GM21447 (cell line): ENCODE data around the gene AKAP14.
"Not testable (repeated sequence)": the region's sequence is repeated elsewhere in the genome, so short reads cannot be mapped to it uniquely, and the experiment has no call there.

ENCODE experiments used
- ATAC-seq: cut with Tn5 transposase; IDR thresholded peaks from one replicate; pipeline ENCODE4 v1.9.1; 2021; ENCODE audit not compliant: unreplicated experiment

AKAP14 gene

DNA sequence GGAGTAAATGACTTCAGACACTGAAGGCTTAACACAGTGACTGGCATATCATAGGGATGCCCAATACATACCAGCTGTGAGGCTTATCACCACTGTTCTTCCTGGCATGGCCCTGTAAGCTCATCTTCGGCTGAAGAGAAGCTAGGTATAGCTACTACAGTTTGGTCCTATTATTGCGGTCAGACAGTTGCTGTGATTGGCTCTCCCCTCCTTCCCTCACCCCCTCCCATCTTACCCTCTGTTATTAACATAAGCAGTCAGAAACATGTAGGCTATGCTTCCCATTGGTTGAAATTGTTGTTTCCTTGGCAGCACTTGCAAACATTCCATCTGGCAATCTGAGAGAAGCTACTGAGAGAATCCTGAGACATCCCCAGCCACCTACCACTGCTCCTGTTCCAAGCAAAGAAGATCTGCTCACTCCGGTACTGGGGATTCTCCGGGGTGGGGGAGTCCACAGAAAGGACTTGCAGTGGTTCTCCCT lies at the start of gene AKAP14:
AKAP14 (plus strand) TSS at position 51 of the 484 bp plus-strand sequence. CDS start 7,331 bp downstream, outside the sequence.
- ATAC-seq: no peak

DNA sequence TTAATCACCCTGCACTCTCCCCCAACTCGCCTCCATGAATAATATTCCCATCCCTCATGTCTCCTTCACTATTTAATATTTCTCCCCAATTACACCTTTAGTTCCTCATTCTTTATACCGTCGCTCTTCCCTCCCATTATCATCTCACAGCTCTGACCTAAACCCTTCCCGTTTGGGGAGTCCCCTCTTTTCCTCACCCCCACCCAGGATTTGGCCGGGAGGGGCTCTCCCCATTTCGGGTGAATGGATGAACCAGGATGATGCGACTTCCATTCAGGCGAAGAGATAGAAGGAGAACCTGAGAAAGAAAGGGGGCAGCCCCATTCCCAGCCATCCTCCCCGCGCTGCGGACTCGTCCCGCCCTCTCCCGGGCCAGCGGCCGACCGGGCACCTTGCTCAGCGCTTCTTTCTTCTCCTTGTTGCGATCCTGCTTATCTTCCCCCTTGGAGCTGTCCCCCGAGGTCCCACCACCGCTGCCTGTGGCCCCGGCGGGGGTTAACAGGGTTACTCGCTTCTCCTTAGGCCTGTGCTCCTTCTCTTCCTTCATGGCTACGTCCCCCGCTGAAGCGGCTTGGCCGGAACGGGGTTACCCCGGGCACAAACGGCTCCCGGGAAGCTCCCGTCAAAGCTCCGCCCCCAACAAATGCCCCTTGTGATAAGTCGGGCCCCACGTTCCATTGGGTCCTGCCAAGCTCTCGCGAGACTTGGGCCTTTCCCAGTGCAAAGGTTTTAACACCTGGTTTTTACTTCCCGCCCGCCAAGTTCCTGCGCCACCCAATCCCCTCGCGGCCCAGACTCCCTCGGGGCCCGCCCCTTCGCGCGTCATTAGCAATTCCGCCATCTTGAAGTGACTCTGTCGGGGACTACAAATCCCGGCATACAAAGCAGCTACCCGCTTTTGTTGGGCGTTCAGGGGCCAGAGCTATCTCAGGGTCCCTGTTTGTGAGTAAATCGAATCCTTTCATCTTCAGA lies 43.0 kb upstream of the AKAP14 start, which contains the start of gene UPF3B:
UPF3B (minus strand) TSS at position 582 of the 972 bp plus-strand sequence; CDS start at position 547, 35 bp downstream.
- ATAC-seq: peak; percentile 97

DNA sequence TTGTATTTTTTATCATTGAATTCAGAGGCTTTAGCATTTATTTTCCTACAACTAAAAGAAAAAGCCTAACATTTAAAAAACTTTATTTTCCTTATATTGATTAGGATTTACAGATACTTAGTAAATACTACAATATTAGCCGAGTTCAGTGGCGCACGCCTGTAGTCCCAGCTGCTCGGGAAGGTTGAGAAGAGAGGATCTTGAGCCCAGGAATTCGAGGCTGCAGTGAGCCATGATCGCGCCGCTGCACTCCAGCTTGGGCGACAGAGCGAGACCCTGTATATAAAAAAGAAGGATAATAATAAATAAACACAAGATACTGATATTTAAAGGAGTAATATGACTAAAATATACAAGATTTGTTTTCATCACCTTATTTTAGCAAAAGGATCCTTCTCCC lies 42.2 kb upstream of the AKAP14 start:
- ATAC-seq: no peak

- ATAC-seq: peak; percentile 12
Observed at GRCh38 chrX:119870626-119871131, 25.0 kb upstream of the AKAP14 start.

DNA sequence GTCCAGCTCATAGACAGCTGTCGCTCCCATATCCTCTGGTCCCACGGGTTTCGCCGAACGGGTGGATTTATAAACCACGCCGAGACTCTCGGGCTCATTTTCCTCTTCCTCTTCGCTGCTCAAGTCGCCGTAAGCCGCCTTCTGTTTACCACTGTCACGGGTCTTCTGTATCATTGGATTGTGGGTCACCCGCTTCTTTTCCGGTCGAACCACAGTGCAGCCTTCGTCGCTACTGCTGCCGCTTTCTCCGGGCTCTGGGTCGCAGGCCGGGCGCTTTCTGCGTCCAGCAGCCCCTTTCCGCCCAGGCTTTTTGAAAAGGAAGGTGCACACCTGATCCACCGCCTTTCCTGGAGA lies 24.5 kb upstream of the AKAP14 start:
- peak; percentile 44 for ATAC-seq

GRCh38 chrX:119871599-119872395 lies 23.9 kb upstream of the AKAP14 start, which contains the start of the genes NDUFA1 and RNF113A:
NDUFA1 (plus strand) TSS chrX:119871832; CDS start chrX:119871912, 80 bp downstream.
RNF113A (minus strand) TSS chrX:119871733; CDS start chrX:119871613, 120 bp downstream.
- ATAC-seq: peak; percentile 85

- ATAC-seq: no peak
Observed at GRCh38 chrX:119878740-119879139, 17.0 kb upstream of the AKAP14 start.

DNA sequence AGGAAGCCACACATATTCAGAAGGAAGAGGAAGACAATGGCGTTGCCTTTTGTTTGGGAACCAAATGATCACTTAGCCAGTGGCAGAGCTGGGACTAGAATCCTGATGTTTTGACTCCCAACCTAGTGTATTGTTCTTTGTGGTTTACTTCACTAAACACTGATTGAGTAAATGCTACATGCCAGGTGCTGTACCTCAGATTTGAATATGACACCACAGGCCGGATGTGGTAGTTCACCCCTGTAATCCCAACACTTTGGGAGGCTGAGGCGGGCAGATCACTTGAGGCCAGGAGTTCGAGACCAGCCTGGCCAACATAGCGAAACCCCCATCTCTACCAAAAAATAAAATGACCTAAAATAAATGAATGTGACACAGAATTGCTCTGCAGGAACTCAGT lies 15.6 kb upstream of the AKAP14 start:
- ATAC-seq: peak; percentile 60

DNA sequence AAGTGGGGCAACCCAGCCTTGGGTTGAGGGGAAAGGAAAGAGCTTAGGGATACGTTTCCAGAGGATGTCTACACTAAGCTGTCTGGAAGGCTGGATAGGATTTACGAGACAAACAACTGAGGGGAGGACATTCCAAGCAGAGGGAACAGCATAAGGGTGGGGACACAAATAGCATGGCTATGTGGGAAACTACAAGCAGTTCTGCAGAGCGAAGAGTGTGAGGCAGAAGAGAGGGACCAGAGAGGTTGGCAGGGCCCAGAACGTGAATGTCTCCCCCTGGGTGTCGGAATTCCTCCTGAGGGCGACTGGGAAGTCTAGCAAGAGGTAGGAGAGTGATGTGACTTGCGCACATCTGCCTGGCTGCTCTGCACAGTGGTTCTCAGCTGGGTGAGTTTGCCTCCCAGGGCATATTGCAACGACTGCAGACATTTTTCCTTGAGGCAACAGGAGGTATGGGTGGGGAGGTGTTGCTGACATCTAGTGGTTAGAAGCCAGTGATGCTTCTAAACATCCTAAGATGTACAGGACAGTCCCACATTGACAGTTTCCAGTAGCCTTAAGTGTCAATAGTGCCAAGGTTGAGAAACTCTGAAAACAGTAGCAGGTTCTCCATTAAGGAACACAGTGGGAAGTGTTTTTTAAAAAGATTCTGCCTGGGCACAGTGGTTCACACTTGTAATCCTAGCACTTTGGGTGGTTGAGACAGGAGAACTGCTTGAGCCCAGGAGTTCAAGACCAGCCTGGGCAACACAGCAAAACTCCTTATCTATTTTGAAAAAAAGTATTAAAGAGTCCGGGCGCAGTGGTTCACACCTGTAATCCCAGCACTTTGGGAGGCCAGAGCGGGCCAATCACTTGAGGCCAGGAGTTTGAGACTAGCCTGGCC lies 14.9 kb upstream of the AKAP14 start:
- ATAC-seq: peak; percentile 73

DNA sequence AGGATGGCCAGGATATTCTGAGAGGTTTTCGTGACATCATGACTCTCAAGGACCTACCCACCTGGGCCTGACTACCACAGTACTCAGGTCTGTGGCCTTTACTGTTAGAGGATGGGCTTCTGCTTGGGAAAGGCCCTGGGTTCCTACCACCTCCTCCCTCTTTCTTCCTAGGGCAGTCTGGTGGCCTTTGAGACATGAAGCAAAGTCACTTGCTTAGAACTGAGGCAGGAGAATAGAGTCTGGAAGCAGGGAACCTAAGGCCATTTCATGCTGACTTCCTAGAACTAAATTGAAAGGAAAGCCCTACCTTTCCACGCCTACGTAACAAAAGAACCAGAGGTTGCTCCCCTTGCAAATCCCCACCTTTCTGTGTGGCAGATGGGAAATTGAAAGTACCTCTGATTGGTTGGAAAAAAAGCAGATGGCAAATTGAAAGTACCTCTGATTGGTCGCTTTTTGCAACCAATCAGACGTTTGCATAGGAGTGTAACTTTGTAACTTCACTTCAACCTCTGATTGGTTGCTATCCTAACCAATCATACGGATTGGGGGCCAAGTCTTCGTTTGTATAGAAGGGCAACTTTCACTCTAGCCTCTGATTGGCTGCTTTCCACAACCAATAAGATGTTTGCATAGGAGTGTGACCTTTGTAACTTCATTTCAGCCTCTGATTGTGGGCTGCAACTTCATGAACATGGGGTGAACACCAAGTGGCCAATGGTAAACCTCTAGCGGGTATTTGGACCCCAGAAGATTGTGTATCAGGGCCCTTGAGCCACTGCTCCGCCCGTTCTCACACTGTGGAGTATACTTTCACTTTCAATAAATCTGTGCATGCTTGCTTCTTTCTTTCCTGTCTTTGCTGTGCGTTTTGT lies 9.9 kb upstream of the AKAP14 start:
- no peak for ATAC-seq

GRCh38 chrX:119887721-119888425 lies 7.8 kb upstream of the AKAP14 start:
- ATAC-seq: peak; percentile 88

- ATAC-seq: not testable (repeated sequence)
Observed at GRCh38 chrX:119890626-119891025, 5.1 kb upstream of the AKAP14 start.

GRCh38 chrX:119891961-119892692 lies 3.6 kb upstream of the AKAP14 start:
- not testable (repeated sequence) for ATAC-seq

DNA sequence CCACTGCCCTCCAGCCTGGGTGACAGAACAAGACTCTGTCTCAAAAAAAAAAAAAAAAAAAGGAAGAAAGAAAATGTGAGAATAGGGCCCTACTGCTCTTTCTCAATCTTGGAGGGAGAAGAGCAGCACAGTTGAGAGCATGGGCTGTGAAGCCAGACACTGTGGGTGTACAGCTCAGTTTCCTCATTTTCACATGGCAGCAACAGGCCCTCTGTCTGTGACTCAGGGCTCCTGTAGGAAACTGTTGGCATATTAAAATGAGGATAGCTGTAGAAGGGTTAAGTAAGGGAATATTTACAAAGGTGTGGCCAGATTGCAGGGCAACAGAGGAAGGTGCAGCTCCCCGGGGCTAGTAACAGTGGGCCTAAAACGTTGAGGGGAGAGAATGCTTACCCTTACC lies 3.4 kb downstream of the AKAP14 start:
- ATAC-seq: no peak

GRCh38 chrX:119900976-119901375 lies 5.3 kb downstream of the AKAP14 start:
- no peak for ATAC-seq

GRCh38 chrX:119916310-119916709 lies 20.6 kb downstream of the AKAP14 start:
- ATAC-seq: no peak

- ATAC-seq: no peak
Observed at GRCh38 chrX:119917877-119918276, 22.2 kb downstream of the AKAP14 start.
